D721Med (cell line): ENCODE data around the gene WASF1.

Experiments
- DNase-seq: peaks from one replicate; pipeline ENCODE4 v3.0.0; 2011; ENCODE audit warnings: low spot score; ENCODE audit not compliant: insufficient read length
- FAIRE-seq: peaks from 2 replicates; lab custom pipeline; 2011; peaks lifted over from hg19 to GRCh38; lab: Jason Lieb, UNC
- CTCF ChIP-seq: IDR thresholded peaks from 2 replicates; pipeline ENCODE4 v1.5.1; 2012; ENCODE audit warnings: mild to moderate bottlenecking, control low read depth; ENCODE audit not compliant: insufficient read depth; ENCODE audit errors: missing control alignments

WASF1 gene

GRCh38 chr6:110068592-110068967 lies 110.9 kb downstream of the WASF1 start:
- DNase-seq (no peak), FAIRE-seq (no peak)
- no peak for TF ChIP-seq CTCF

DNA sequence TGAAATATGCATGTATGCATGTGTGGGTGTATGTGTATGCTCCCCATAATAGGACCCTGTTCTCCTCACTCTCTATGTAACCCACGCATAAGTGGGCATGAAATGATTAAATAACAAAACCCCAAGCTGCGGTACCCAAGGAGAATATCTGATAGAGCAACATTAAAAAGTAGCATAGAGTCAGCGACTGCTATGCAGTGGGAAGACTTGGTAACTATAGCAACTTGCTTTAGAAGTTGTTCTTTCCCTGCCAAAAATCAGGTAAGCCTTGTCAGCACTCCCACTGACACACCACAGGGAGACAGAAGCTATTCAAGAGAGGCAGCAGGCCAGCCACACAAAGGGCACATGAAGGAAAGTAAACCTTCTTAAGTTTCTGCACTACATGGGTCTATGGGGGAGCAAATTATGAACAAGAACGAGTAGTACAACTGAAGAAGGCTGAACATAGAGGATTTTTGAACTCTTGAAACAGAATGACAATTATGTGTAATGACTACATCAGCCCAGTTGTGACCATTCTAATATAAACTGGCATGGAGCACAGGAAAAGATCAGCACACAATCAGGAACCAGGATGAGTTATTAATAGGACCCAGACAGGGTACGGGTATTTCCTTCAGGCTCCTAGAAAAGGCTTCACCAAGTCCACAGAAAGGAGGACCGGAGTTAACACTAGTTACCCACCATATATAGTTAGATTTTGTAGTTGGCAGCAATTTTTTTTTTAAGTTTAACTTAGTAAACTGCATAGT lies 111.5 kb downstream of the WASF1 start:
- no peak for TF ChIP-seq CTCF
- no peak for DNase-seq
- no peak for FAIRE-seq

- no peak for FAIRE-seq
- DNase-seq: no peak
- TF ChIP-seq CTCF: no peak
These were observed 114.5 kb downstream of the WASF1 start for GRCh38 chr6:110064744-110065524.

- DNase-seq (no peak), FAIRE-seq (no peak)
- TF ChIP-seq CTCF: no peak
These were observed 115.7 kb downstream of the WASF1 start for GRCh38 chr6:110063594-110064263.

GRCh38 chr6:110055387-110055735 lies 124.1 kb downstream of the WASF1 start:
- DNase-seq (no peak), FAIRE-seq (no peak)
- no peak for TF ChIP-seq CTCF

GRCh38 chr6:110054664-110055386 lies 124.6 kb downstream of the WASF1 start:
- FAIRE-seq: no peak
- no peak for TF ChIP-seq CTCF
- DNase-seq: no peak
